PFSK-1 (cell line): ENCODE results near the gene GRIN2A.

Experiments
- FOXP2 ChIP-seq: optimal IDR thresholded peaks from 2 replicates; pipeline ENCODE3; 2011; ENCODE audit warnings: borderline replicate concordance, control low read depth, inconsistent platforms; ENCODE audit not compliant: insufficient read depth; ENCODE audit errors: extremely low read length, extremely low read depth
- POLR2AphosphoS5 ChIP-seq: IDR thresholded peaks from 2 replicates; pipeline ENCODE4 v1.6.1; 2012; ENCODE audit warnings: low read depth, mild to moderate bottlenecking, control low read depth, low read length, moderate library complexity
- SIN3A ChIP-seq: IDR thresholded peaks from 2 replicates; pipeline ENCODE4 v1.6.1; 2012; ENCODE audit warnings: mild to moderate bottlenecking, low read length, moderate library complexity, borderline replicate concordance; ENCODE audit not compliant: insufficient read depth
- TAF1 ChIP-seq: IDR thresholded peaks from 2 replicates; pipeline ENCODE4 v1.6.1; 2012; ENCODE audit warnings: low read length, control low read depth, borderline replicate concordance; ENCODE audit not compliant: insufficient read depth
- TF ChIP-seq, protein P1 (sequence below), 2 experiments: IDR thresholded peaks; 2 replicates each; pipeline versions ENCODE4 v1.6.1 to v1.8.0; 2011 to 2012; ENCODE audit warnings: low read depth in 2 of 2, low read length in 2 of 2, control low read depth in 1 of 2, inconsistent platforms in 1 of 2, mild to moderate bottlenecking in 1 of 2, moderate library complexity in 1 of 2; ENCODE audit not compliant: insufficient read depth in 1 of 2

Gene GRIN2A

DNA sequence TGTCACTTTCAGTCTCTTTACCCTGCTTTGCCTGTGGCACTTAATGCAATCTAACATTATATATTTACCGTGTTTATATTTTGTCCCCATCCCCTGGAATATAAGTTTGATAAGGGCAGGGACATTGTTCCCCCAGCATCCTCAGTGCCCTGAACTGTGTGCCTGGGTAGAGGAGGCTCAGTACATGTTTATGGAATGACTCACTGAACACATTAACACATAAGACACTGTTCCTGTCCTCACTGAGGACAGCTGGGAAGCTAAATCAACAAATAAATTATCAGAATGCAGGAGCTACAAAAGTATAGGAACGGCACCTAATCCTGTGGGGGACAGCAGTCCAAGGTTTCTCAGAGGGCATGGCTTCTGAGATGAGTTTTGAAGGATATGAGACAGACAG lies 27.8 kb downstream of the GRIN2A start:
- TF ChIP-seq, protein P1, sequence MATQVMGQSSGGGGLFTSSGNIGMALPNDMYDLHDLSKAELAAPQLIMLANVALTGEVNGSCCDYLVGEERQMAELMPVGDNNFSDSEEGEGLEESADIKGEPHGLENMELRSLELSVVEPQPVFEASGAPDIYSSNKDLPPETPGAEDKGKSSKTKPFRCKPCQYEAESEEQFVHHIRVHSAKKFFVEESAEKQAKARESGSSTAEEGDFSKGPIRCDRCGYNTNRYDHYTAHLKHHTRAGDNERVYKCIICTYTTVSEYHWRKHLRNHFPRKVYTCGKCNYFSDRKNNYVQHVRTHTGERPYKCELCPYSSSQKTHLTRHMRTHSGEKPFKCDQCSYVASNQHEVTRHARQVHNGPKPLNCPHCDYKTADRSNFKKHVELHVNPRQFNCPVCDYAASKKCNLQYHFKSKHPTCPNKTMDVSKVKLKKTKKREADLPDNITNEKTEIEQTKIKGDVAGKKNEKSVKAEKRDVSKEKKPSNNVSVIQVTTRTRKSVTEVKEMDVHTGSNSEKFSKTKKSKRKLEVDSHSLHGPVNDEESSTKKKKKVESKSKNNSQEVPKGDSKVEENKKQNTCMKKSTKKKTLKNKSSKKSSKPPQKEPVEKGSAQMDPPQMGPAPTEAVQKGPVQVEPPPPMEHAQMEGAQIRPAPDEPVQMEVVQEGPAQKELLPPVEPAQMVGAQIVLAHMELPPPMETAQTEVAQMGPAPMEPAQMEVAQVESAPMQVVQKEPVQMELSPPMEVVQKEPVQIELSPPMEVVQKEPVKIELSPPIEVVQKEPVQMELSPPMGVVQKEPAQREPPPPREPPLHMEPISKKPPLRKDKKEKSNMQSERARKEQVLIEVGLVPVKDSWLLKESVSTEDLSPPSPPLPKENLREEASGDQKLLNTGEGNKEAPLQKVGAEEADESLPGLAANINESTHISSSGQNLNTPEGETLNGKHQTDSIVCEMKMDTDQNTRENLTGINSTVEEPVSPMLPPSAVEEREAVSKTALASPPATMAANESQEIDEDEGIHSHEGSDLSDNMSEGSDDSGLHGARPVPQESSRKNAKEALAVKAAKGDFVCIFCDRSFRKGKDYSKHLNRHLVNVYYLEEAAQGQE (IDR thresholded peaks at IDR 0.05; ENCODE audit: insufficient read depth in 1 of 2, low read depth in 2 of 2, low read length in 2 of 2), result no peak
- TF ChIP-seq TAF1, result no peak
- no peak for TF ChIP-seq FOXP2
- no peak for TF ChIP-seq SIN3A
- TF ChIP-seq POLR2AphosphoS5, result no peak

DNA sequence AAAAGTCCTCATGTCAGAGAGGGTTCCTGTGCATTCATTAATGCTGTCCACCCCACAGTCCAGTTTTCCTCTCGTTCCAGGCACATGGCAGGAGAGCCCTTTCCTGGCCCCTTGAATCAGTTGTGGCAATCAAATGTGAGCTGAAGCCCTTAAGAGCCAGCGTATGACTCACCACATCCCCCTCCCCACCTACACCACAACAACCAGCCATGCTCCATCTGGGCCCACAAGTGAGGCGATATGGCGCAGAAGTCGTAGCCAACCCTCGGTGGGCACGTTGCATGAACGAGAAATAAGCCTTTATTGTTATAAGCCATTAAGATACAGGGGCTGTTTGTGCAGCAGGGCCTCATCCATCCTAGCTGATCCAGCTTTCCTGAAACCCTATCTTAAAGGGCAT lies 28.2 kb downstream of the GRIN2A start:
- no peak for TF ChIP-seq FOXP2
- TF ChIP-seq, protein P1 (IDR thresholded peaks at IDR 0.05; ENCODE audit: insufficient read depth in 1 of 2, low read depth in 2 of 2, low read length in 2 of 2), result no peak
- no peak for TF ChIP-seq POLR2AphosphoS5
- TF ChIP-seq SIN3A, result no peak
- no peak for TF ChIP-seq TAF1

DNA sequence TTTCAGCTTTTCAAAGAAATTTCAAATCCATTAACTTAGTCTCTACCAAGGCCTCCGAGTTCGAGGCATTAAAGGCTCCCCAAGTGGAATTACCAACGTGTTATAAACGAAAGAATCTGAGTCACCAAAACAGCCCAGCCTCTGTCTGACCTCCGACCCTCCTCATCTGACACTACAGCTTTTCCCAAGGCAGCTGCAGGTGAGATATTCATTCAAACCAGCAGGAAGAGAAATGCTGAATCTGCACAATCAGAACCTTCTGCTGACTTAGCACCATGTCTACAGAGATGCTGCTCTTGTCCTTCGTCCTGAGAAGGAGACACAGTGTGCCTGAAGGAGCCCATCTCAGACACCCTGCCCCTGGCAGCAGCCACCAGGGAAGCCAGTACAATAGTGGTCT lies 30.5 kb downstream of the GRIN2A start:
- TF ChIP-seq, protein P1 (IDR thresholded peaks at IDR 0.05; ENCODE audit: insufficient read depth in 1 of 2, low read depth in 2 of 2, low read length in 2 of 2), result no peak
- no peak for TF ChIP-seq SIN3A
- TF ChIP-seq TAF1, result no peak
- no peak for TF ChIP-seq FOXP2
- no peak for TF ChIP-seq POLR2AphosphoS5

DNA sequence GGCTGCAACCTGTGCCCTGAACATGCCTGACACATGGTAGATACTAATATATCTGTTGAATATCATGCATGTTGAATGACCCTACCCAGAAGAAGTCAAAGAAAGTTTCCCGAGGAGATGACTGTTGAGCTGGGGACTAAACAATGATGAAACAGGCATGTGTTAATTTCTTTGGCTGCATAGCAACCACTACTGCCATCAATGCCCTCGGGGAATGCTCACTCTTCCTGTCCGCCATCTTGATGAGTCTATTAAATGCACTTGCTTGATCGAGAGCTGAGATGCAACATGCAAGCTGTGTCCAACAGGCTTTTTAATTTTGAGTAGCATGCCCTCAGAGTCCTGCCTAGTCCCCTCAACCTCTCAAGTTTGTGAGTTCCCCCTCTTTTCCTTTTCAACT lies 31.3 kb downstream of the GRIN2A start:
- TF ChIP-seq, protein P1 (IDR thresholded peaks at IDR 0.05; ENCODE audit: insufficient read depth in 1 of 2, low read depth in 2 of 2, low read length in 2 of 2), result no peak
- no peak for TF ChIP-seq FOXP2

DNA sequence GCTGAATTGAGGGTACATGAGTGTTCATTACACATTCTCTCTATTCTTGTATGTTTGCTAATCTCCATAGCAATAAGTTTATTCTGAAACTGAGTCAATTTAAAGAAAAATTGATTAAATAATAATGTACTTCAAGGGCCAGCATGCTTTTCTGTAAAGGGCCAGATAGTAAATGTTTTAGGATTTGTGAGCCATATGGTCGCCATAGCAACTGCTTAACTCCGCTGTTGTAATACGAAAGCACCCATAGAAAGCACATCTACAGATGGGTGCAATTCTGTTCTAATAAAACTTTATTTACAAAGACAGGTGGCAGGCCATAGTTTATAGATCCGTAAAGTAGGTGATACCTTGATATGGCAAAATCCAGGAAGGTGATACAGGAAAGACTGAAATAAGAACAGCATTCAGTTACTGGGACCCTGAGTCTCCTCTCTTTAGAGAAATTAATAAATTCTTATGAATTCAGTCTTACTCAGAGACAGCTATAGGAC lies 36.6 kb downstream of the GRIN2A start:
- TF ChIP-seq TAF1 (no peak), SIN3A (no peak), FOXP2 (no peak), POLR2AphosphoS5 (no peak)
- TF ChIP-seq, protein P1 (IDR thresholded peaks at IDR 0.05; ENCODE audit: insufficient read depth in 1 of 2, low read depth in 2 of 2, low read length in 2 of 2), result no peak
